MM.1S (cell line): ENCODE measurements around the gene KRTAP22-2.

Source experiments
- CTCF ChIP-seq: fragments of 300-600 bp; sonication (generic); IDR thresholded peaks from 2 replicates; pipeline ENCODE4 v1.5.1; 2016; ENCODE audit warnings: antibody characterized with exemption, low read length, mixed read lengths
- EZH2 ChIP-seq: fragments of 300-600 bp; sonication (generic); optimal IDR thresholded peaks from 2 replicates; pipeline ENCODE3; 2017; ENCODE audit warnings: low read depth, mild to moderate bottlenecking, antibody characterized with exemption, low read length, mixed read lengths

GRCh38 chr21:30613836-30614235 is 23.6 kb upstream of the KRTAP22-2 start, which contains the start of gene KRTAP6-1:
- TF ChIP-seq CTCF = no peak
- TF ChIP-seq EZH2 = no peak
